ENCODE results near the gene CDH26. TPM values are rescaled to one million over a fixed set of nuclear protein-coding genes. Genes with fewer than 3 reads are reported as not detected.
A peak's percentile ranks its signal among the peaks of the same experiment; 100 is the strongest.

The CDH26 gene
- total and polyA plus RNA-seq, 10 of the 15 experiments (the other 5 are each of a cell fraction or from before 2014, with no cell fraction given) = 0.03 to 0.19 (median 0.08) TPM; not detected in 4

DNA sequence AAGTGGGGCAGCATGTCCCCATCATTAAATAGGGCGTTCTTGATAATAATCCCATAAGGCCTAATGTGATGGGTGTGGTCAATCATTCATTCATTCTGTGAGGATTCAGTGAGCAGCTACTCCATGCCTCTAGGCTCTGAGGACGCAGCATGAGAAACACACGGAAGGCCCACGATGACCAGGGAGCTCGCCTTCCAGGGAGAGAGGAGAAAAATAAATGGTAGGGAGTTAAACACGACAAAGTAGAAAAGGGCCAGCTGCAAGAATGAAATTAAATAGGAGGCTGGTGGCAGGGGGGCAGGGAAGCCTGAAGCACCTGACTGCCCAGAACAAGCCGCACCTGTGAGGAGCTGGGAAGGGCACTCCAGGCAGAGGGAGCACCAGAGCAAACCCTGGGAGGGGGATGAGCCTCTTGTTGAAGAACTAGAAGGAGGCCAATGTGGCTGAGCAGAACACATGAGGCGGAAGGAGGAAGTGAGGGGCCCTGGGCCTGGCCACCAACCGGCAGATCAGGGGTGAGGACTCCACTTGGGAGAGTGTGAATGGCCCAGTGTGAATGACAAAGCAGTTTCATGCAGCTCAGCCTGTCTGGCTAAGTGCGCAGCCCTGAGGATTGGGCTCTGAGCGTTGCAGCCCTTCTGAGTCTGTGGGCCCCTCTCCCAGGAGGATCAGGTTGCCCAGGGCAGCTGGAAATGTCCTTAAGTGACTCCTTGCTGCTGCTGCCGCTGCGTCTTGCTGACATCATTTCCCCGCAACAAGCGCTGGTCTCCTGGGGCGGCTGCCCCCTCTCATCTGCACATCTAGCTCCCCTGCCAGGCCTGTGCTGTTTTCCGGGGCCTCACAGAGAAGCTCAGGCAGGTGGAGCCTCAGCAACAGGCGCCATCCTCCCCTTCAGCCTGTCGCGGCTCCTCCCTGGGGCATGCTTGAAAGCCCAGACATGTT is 99.9 kb downstream of the CDH26 start:
- SMC1A ChIA-PET (ENCODE audit: uncharacterized antibody, unreplicated experiment) = interaction anchor here (1.0 to 2.7 kb wide), 4 partner anchors 66 to 207 kb away, joined by 3 to 12 read pairs (median 5); no protein-coding TSS in a partner anchor
- TF ChIP-seq POLR2A (IDR thresholded peaks at IDR 0.05; ENCODE audit: low read depth, low read length) = peak; percentile 34; the same call in 1 of the 2 replicates
- no peak for TF ChIP-seq ZSCAN29 (IDR thresholded peaks at IDR 0.05)
- TF ChIP-seq KAT2A (conservative IDR thresholded peaks at IDR 0.05; ENCODE audit: control insufficient read depth, low read depth, low read length) = no peak
- 25% methylated on average over 19 of the region's 20 CpGs for WGBS (ENCODE audit: insufficient coverage, insufficient replicate concordance, low lambda C conversion rate, missing lambda C conversion rate)
- BruUV-seq (replicated peaks) = no TSS peak
- Histone ChIP-seq H3K79me2 (ENCODE audit: control insufficient read depth, insufficient read depth, low read length) (no peaks in the 10 kb centered on the region), H3K27ac (ENCODE audit: control insufficient read depth, insufficient read depth) (no peak overlapping the region), H3K4me1 (ENCODE audit: control insufficient read depth, insufficient read depth, low read length) (no peaks in the 10 kb centered on the region), H4K20me1 (ENCODE audit: control insufficient read depth, insufficient read depth) (no peaks in the 10 kb centered on the region), H2AFZ (ENCODE audit: control insufficient read depth, low read depth, low read length) (peak overlapping the region; percentile 48), H3K9me3 (replicated peaks; ENCODE audit: control insufficient read depth, insufficient read depth, low read length) (no peaks in the 10 kb centered on the region; the same call in 2 of the 3 replicates), H3K4me3 (no peak overlapping the region), H3K36me3 (ENCODE audit: control insufficient read depth in 2 of 2, insufficient read depth in 2 of 2, low read length in 1 of 2) (no peaks in the 10 kb centered on the region), H3K27me3 (replicated peaks in 1 of 2; ENCODE audit: control insufficient read depth in 2 of 2, insufficient read depth in 2 of 2, low read length in 1 of 2) (no peaks in the 10 kb centered on the region), H3K9ac (ENCODE audit: control insufficient read depth, insufficient read depth, low read length) (no peak overlapping the region), H3K4me2 (ENCODE audit: control insufficient read depth, insufficient read depth) (peak overlapping the region; percentile 20; the same call in 1 of the 2 replicates)
- FAIRE-seq (no peak), DNase-seq (ENCODE audit: low read depth, low spot score) (no peak), ATAC-seq (peak; percentile 33)
- in situ Hi-C loops (cut with MboI) = loop anchor here (5.0 kb wide), 1 partner anchor 1839 kb away; no protein-coding TSS in a partner anchor
- intact Hi-C loops (cut with micrococcal nuclease; ENCODE audit: unreplicated experiment) = loop anchor here (5.0 to 10.0 kb wide), 3 partner anchors 113 to 1839 kb away; partner anchors contain the start of genes FAM217B and PPP1R3D
- POLR2A ChIA-PET = no interaction called here
- RAD21 ChIA-PET (ENCODE audit: unreplicated experiment) = interaction anchor here (0.6 to 1.1 kb wide), 4 partner anchors 117 to 205 kb away, joined by 3 to 4 read pairs (median 4); no protein-coding TSS in a partner anchor
- CTCF ChIA-PET = interaction anchor here (0.5 to 3.2 kb wide), 23 partner anchors 9 to 1834 kb away, joined by 3 to 38 read pairs (median 4); no protein-coding TSS in a partner anchor

DNA sequence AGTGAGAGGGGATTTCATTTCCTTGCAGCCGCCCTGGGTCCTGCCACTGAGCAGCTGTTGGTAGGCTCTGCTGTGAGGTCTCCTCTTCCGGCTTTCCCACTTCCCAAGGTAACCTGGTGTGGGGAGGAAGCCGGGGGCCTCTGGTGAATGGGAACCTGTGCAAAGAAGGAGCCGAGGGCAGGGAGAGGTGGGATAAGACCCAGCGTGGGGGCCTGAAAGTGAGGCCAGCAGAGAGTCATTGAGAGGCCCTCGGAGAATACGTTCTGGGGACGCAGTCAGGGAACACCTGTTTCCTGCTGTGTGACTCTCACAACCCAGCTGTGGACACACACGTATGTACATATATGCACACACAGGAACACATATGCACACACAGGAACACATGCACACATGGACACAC is 100.7 kb downstream of the CDH26 start:
- TF ChIP-seq POU2F2 (IDR thresholded peaks at IDR 0.05; ENCODE audit: borderline replicate concordance, low read depth, low read length) (no peak), STAT1 (conservative IDR thresholded peaks at IDR 0.05) (no peak), NFXL1 (IDR thresholded peaks at IDR 0.05; ENCODE audit: borderline replicate concordance) (no peak), NFYA (IDR thresholded peaks at IDR 0.05; ENCODE audit: borderline replicate concordance, low read depth, low read length) (no peak), BCL11A (IDR thresholded peaks at IDR 0.05; ENCODE audit: low read depth, low read length) (no peak), HCFC1 (IDR thresholded peaks at IDR 0.05; ENCODE audit: low read length) (no peak), ZBED1 (IDR thresholded peaks at IDR 0.05; ENCODE audit: borderline replicate concordance) (no peak)
- TF ChIP-seq, protein P1, sequence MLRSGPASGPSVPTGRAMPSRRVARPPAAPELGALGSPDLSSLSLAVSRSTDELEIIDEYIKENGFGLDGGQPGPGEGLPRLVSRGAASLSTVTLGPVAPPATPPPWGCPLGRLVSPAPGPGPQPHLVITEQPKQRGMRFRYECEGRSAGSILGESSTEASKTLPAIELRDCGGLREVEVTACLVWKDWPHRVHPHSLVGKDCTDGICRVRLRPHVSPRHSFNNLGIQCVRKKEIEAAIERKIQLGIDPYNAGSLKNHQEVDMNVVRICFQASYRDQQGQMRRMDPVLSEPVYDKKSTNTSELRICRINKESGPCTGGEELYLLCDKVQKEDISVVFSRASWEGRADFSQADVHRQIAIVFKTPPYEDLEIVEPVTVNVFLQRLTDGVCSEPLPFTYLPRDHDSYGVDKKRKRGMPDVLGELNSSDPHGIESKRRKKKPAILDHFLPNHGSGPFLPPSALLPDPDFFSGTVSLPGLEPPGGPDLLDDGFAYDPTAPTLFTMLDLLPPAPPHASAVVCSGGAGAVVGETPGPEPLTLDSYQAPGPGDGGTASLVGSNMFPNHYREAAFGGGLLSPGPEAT (IDR thresholded peaks at IDR 0.05; ENCODE audit: low read depth) = no peak
- in situ Hi-C loops (cut with MboI) = loop anchor here (5.0 kb wide), 1 partner anchor 1838 kb away; no protein-coding TSS in a partner anchor
- Histone ChIP-seq H3K4me3 (no peak overlapping the region), H4K20me1 (ENCODE audit: control insufficient read depth, insufficient read depth) (no peaks in the 10 kb centered on the region), H3K79me2 (ENCODE audit: control insufficient read depth, insufficient read depth, low read length) (no peaks in the 10 kb centered on the region), H3K4me1 (ENCODE audit: control insufficient read depth, insufficient read depth, low read length) (no peaks in the 10 kb centered on the region), H2AFZ (ENCODE audit: control insufficient read depth, low read depth, low read length) (peak overlapping the region; percentile 48), H3K36me3 (ENCODE audit: control insufficient read depth in 2 of 2, insufficient read depth in 2 of 2, low read length in 1 of 2) (no peaks in the 10 kb centered on the region), H3K27ac (ENCODE audit: control insufficient read depth, insufficient read depth) (no peak overlapping the region), H3K4me2 (ENCODE audit: control insufficient read depth, insufficient read depth) (no peak overlapping the region), H3K27me3 (replicated peaks in 1 of 2; ENCODE audit: control insufficient read depth in 2 of 2, insufficient read depth in 2 of 2, low read length in 1 of 2) (no peaks in the 10 kb centered on the region), H3K9me3 (replicated peaks; ENCODE audit: control insufficient read depth, insufficient read depth, low read length) (no peaks in the 10 kb centered on the region; the same call in 2 of the 3 replicates), H3K9ac (ENCODE audit: control insufficient read depth, insufficient read depth, low read length) (no peak overlapping the region)
- 22% methylated on average over 9 of the region's 9 CpGs for whole genome bisulfite sequencing (ENCODE audit: insufficient coverage, insufficient replicate concordance, low lambda C conversion rate, missing lambda C conversion rate)
- FAIRE-seq = no peak
- no TSS peak for BruUV-seq (replicated peaks)
- ChIA-PET POLR2A (no interaction called here), RAD21 (ENCODE audit: unreplicated experiment) (no interaction called here), SMC1A (ENCODE audit: uncharacterized antibody, unreplicated experiment) (interaction anchor here (2.7 kb wide), 1 partner anchor 204 kb away, joined by 12 read pairs; no protein-coding TSS in a partner anchor), CTCF (interaction anchor here (1.3 to 3.2 kb wide), 4 partner anchors 9 to 205 kb away, joined by 3 to 38 read pairs (median 4); no protein-coding TSS in a partner anchor)
- no peak for ATAC-seq
- no peak for DNase-seq (ENCODE audit: low read depth, low spot score)
- intact Hi-C loops (cut with micrococcal nuclease; ENCODE audit: unreplicated experiment) = loop anchor here (5.0 to 10.0 kb wide), 3 partner anchors 114 to 1838 kb away; partner anchors contain the start of genes FAM217B and PPP1R3D
